GM04504 (cell line): Measurements from ENCODE around the gene PLA2G4D.

Experiments
- DNase-seq: peaks from one replicate; pipeline ENCODE4 v3.0.0-alpha.2; 2012; ENCODE audit warnings: low read depth

The PLA2G4D gene

DNA sequence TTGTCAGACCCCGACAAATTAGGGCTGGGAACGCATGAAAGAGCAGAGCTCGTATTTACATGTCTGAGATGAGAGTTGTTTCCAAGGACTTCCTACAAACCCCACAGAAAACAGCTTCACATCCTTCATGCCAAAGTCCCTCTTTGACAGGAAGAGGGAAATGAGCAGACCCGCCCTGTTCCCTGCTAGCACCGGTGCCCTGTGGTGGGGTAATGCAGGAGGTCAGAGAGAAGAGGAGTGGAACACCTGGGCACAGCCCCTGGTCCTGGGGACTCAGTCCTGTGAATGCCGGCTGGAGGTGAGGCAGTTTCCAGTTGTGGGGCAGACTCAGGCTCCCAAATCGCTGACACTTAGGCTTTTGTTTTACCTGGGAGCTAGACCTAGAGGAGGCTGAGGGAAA lies 4.0 kb downstream of the PLA2G4D start:
- DNase-seq = no peak

DNA sequence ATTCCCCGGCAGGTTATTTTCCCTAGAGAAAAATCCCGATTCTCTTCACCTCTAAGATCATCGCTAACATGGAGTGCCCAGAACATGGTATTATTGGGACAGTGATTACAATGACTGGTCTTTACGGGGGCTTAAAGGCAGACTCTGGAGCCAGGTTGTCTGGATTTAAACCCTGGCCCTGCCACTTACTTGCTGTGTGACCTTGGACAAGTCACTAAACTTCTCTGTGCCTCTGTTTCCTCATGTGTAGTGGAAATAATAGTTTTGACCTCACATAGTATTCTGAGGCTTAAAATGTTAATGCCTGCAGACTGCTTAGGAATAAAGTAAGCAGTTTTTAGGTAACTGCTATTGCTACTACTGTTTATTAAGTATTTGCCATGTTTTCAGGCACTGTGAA lies 4.4 kb downstream of the PLA2G4D start:
- no peak for DNase-seq

- DNase-seq = no peak
Observed at GRCh38 chr15:42088801-42089640, 5.3 kb downstream of the PLA2G4D start.

DNA sequence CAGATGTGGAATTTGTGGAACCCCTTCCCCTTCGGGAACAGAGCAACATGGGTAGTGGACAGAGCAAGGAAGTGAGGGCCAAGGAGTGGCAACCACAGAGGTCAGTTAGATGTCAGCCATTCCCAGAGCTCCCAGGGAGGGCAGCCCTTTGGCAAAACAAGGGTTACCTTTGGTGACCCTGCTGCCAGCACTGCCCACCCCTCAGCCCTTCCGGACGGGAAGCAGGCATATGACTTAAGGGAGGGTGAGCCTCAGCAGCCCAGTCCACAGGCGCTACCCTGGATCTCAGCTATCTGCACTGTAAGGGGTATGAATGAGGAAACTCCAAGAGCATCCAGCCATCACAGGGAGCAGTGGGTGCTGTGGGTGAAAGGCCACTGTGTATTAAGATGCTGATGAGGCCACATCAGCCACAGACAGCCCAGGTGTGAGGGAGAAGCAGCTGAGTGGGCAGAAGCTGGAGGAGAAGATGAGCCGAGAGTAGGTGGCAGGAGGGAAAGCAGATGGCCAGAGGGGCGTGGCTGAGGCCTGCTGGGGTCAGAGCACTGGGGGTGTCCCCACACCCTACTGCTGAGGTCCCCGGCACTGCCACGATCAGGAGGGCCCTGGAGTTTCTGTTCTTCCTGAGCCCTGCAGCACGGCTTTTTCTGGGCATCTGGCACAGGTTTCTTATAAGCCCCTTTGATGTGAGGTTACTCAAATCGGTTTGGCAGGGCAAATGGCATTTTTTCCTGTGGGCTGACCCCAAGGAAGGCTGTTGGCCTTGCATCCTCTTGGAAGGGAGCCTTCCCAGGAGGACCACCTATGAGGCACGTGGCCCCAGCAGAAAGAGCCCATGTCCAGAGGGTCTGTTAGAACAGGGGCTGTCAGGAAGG lies 6.2 kb downstream of the PLA2G4D start:
- no peak for DNase-seq

GRCh38 chr15:42087460-42087859 lies 6.9 kb downstream of the PLA2G4D start:
- no peak for DNase-seq

DNA sequence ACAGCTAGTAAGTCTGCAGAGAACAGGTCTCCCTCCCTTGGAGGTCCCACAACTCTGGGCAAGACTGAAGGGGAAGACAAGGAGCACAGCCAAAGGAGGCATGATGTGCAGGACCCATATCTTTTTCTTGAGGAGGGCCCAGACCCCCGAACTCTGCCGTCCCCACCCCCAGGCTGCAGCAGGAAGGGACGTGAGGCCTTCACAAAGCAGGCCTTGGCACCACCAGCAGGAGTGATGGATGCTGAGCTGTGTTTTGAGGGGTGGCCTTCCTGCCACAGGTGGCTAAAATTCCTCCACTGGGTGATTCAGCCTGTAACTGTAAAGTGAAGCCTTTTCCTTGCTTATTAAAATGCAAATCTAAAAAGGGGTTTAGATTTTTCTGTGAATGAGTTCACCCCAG lies 8.6 kb downstream of the PLA2G4D start:
- no peak for DNase-seq

DNA sequence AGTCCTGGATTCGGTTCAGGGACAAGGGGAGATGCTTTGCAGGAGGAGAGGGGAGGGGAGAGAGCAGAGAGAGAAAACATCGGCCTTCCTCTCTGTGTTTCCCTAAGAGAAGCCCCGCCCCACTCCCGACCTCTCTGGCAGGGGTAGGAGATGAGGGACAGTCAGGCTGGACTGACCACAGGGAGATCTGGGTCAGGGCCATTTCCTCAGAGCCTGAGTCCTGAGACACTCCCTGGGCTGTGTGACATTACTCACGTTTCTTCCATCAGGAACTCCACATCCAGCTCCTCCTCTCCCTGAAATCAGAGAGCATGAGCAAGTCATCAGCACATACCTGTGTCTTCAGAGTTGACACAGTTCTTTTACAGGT lies 9.1 kb downstream of the PLA2G4D start:
- DNase-seq = no peak

GRCh38 chr15:42084465-42085235 lies 9.7 kb downstream of the PLA2G4D start:
- no peak for DNase-seq

DNA sequence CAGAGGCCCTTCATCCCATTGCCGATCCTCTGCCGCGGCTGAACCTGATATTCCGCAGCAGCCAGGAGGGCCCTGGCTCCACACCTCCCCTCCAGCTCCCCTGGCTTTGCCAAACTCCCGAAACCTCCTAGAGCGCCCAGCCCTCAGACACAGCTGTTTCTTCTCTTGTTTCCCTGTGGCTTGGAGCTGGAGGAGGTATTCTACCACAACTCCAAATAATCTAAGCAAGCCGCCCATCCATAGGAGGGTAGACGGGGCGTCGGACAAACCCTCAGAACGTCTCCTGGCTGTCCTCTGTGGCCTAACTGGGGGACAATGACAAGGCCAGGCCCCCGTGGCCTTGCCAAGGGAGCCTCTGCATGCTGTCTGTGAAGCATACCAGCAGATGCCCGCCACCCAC lies 10.4 kb downstream of the PLA2G4D start:
- no peak for DNase-seq

DNA sequence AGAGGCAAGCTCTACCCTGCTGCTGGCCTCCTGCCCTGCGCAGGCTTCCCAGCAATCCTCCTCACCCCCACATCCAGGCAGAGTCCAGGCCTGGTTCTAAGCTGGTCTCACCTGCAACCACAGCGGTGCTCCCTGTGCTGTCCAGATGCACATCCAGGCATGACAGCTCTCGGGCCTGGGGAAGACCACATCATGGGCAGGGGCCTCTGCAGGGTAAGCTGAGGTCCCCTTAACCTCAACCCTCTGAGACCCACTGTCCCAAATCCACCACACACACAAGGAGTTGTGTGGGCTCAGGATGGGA lies 10.8 kb downstream of the PLA2G4D start:
- DNase-seq = no peak

DNA sequence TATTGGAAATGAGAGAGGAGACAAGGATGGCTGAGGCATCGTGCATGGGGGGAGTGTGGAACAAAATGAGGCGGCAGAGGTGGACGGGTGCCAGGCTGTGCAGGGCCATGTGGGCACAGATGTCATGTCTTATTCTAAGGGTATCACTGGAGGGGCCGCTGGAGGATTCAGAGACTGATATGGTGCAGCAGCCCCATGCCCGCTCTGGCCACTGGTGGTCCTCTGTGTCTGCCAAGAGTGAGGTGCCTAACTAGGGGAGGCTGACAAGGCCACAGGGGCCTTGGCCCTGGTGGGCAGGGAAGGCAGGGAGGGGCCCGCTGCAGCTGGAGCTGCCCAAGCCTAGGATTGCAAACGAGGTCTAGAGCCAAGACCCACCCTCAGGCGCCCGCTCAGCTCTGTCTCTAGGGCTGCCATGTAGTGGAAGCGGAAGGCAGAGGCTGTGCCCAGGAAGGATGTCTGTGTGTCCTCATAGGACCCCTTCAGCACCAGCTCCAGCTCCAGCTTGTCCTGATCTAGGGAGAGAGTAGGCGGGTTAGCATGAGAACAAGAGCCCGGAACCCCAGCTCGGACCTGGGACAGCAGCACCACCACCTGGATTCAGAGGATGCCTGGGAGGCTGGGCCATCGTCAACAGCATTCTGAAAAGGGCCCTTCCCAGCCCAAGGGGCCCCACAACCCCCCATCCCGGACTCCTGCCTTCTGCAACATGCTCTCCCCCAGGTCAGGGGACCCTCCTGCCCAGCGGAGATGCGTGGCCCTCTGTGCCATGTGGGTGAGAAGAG lies 11.3 kb downstream of the PLA2G4D start:
- no peak for DNase-seq

GRCh38 chr15:42082141-42082540 lies 12.2 kb downstream of the PLA2G4D start:
- no peak for DNase-seq

- no peak for DNase-seq
Observed at GRCh38 chr15:42080919-42081830, 13.2 kb downstream of the PLA2G4D start.

GRCh38 chr15:42080186-42080918 lies 14.0 kb downstream of the PLA2G4D start:
- no peak for DNase-seq

- DNase-seq = no peak
Observed at GRCh38 chr15:42079401-42079908, 14.9 kb downstream of the PLA2G4D start.

DNA sequence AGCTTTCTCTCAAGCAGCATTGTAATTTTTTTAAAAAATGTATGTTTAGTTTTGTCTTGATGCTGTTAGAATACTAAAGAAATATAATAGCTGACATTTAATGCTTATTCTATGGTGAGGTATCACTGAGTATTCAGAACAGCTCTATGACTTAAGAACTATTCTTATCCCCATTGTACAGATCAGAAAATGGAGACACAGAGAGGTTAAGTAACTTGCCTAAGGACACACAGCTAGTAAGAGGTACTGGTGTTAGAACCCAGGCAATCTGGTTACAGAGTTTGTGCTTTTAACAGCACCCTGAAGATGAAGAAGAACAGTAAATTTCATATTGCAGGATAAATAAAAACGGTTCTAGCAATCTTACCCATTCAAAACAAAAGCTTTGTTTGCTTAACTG lies 15.5 kb downstream of the PLA2G4D start:
- no peak for DNase-seq

DNA sequence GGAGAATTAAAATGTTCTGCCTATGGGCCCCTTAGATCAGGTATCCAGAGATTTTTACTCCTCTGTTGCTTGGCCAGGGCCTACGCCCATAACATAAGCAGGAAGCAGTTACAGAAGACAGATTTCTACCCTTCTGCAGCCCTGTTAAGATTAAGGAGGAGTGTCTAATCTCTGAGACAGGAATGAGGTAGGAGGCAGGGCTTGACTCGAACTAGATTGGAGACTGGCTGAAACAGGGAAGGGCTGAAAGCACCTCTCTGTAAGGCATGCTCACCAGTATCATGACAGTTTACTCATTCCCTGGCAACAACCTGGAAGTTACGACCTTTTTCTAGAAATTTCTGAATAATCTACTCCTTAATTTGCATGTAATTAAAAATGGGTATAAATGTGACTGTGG lies 16.7 kb downstream of the PLA2G4D start:
- DNase-seq = no peak

DNA sequence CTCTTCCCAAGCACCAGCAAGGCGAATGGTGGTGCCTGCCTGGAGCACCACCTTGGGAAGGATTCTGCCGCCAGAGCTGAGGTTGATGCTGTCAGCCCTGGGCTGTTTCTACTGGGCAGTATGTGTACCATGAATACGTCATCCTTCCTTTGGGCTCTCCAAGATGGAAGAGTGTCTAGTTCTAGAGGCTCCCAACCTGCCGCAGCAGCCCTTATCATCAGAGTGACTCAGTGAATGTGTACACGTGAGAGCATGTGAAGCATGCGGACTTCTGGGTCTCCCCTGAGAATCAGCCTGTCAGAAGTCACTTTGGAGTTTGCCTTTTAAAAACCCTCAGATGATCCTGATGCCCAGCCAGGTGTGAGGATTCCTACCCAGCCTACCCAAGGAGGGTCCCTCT lies 20.9 kb downstream of the PLA2G4D start:
- DNase-seq = no peak

- no peak for DNase-seq
Observed at GRCh38 chr15:42072141-42072685, 22.1 kb downstream of the PLA2G4D start.

DNA sequence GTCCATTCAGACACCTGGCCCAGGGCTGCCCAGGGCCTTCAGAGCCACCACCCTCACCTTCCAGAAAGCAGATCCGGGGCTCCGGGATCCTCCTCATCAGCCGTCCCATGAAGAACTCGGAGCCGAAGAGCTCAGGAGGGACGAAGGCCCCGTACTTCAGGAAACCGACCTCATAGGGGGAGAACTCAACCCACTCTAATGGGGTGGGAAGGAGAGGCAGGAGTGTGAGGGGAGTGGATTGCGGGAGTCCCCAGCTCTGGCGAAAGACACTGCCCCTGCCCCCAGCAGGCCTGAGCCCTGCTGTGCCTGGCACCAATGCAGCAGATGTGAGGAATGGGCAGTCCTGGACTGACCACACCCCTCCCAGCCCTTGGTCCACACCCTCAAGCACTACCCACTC lies 22.6 kb downstream of the PLA2G4D start:
- DNase-seq = no peak
